Activated CD8-positive, alpha-beta memory T cell treated with anti-CD3 and anti-CD28 coated beads, Interleukin-2, amount 50 U/mL, for 48 hours (primary cell): ENCODE results near the gene RTBDN.

Experiments
- DNase-seq: peaks from one replicate; pipeline ENCODE4 v3.0.0-alpha.2; 2020

Gene RTBDN

GRCh38 chr19:12834566-12834943, at the start of gene RTBDN:
Gene RTBDN, minus strand, starts transcription at chr19:12834579. Its CDS starts 4,600 bp downstream, at chr19:12829979.
- no peak for DNase-seq

- DNase-seq = no peak
These were observed 48.2 kb upstream of the RTBDN start for GRCh38 chr19:12882589-12882988.

GRCh38 chr19:12881172-12881808, 46.9 kb upstream of the RTBDN start, which contains the start of gene DNASE2:
Gene DNASE2, minus strand, starts transcription at chr19:12881449. Its CDS starts 74 bp downstream, at chr19:12881375.
- DNase-seq = peak; percentile 93

- DNase-seq = peak; percentile 65
These were observed 46.3 kb upstream of the RTBDN start for GRCh38 chr19:12880551-12881171.

- DNase-seq = no peak
These were observed 40.7 kb upstream of the RTBDN start for GRCh38 chr19:12875086-12875485.

- no peak for DNase-seq
These were observed 39.7 kb upstream of the RTBDN start for GRCh38 chr19:12873891-12874745.

GRCh38 chr19:12872941-12873890, 38.8 kb upstream of the RTBDN start:
- peak; percentile 69 for DNase-seq

- no peak for DNase-seq
These were observed 37.9 kb upstream of the RTBDN start for GRCh38 chr19:12872255-12872654.

- DNase-seq = no peak
These were observed 37.3 kb upstream of the RTBDN start for GRCh38 chr19:12871681-12872080.

GRCh38 chr19:12868540-12869112, 34.2 kb upstream of the RTBDN start:
- no peak for DNase-seq

GRCh38 chr19:12867120-12868099, 33.0 kb upstream of the RTBDN start:
- peak; percentile 91 for DNase-seq

GRCh38 chr19:12866416-12867119, 32.2 kb upstream of the RTBDN start:
- DNase-seq = no peak

- DNase-seq = no peak
These were observed 31.5 kb upstream of the RTBDN start for GRCh38 chr19:12865746-12866415.

- DNase-seq = no peak
These were observed 30.6 kb upstream of the RTBDN start for GRCh38 chr19:12864721-12865715.

- DNase-seq = no peak
These were observed 29.8 kb upstream of the RTBDN start for GRCh38 chr19:12864143-12864542.

GRCh38 chr19:12859546-12859945, 25.2 kb upstream of the RTBDN start:
- DNase-seq = no peak

GRCh38 chr19:12858041-12858928, 23.9 kb upstream of the RTBDN start:
- DNase-seq = no peak
